Activated T-helper 1 cell treated with anti-CD3 and anti-CD28 coated beads, Interleukin-12 subunit alpha, Interleukin-12 subunit beta, Interleukin-2, Interleukin-4 antibody, amounts not matched to agents 30 ng/mL and 10 ng/mL and 1 ng/mL, durations not matched to agents 14 hours and 24 hours and 36 hours (primary cell): ENCODE measurements around the gene GTF2F2. TPM values are rescaled to one million over a fixed set of nuclear protein-coding genes. Genes with fewer than 3 reads are reported as not detected.

Experiments
- DNase-seq: peaks from one replicate; pipeline ENCODE4 v3.0.0; 2021; ENCODE audit warnings: low spot score
- H3K27ac Mint-ChIP-seq: one replicate; pipeline ENCODE4 v1.8.0; 2021; ENCODE audit warnings: mild to moderate bottlenecking, mixed read lengths
- H3K27me3 Mint-ChIP-seq: one replicate; pipeline ENCODE4 v1.8.0; 2022; ENCODE audit warnings: mild to moderate bottlenecking, moderate library complexity, mixed read lengths; ENCODE audit not compliant: insufficient read depth
- H3K36me3 Mint-ChIP-seq: one replicate; pipeline ENCODE4 v1.8.0; 2021; ENCODE audit warnings: low read depth, mixed read lengths
- H3K4me1 Mint-ChIP-seq: one replicate; pipeline ENCODE4 v1.8.0; 2021; ENCODE audit warnings: low read depth, mixed read lengths
- H3K4me3 Mint-ChIP-seq: one replicate; pipeline ENCODE4 v1.8.0; 2021; ENCODE audit warnings: mild to moderate bottlenecking, moderate library complexity, mixed read lengths
- H3K9me3 Mint-ChIP-seq: one replicate; pipeline ENCODE4 v1.8.0; 2021; ENCODE audit warnings: mixed read lengths
- intact Hi-C: fragments of 100-400 bp; cut with micrococcal nuclease; formaldehyde crosslinking; loops from one replicate; pipeline ENCODE4 v1.15.1; 2024
- total RNA-seq: library from RNA; stranded (reverse); gene quantifications from 2 replicates; pipeline ENCODE4 v1.2.3, GENCODE V29; 2022

GTF2F2 gene
- total RNA-seq, 1 donor from 2014 or later = 30.1 TPM

- no peaks in the 10 kb centered on the region for H3K9me3 Mint-ChIP-seq
- H3K4me1 Mint-ChIP-seq = no peaks in the 10 kb centered on the region
- no peak for DNase-seq
- intact Hi-C loops = no loop called here
- H3K27me3 Mint-ChIP-seq = no peaks in the 10 kb centered on the region
- no peak overlapping the region for H3K27ac Mint-ChIP-seq
- H3K4me3 Mint-ChIP-seq = no peak overlapping the region
- peaks cover 10% of the 10 kb centered on the region for H3K36me3 Mint-ChIP-seq
These were observed 148.9 kb downstream of the GTF2F2 start for GRCh38 chr13:45269204-45269603.

GRCh38 chr13:45276913-45277312 is 156.6 kb downstream of the GTF2F2 start:
- DNase-seq = no peak
- peaks cover 15% of the 10 kb centered on the region for H3K4me1 Mint-ChIP-seq

GRCh38 chr13:45278096-45278645 is 157.9 kb downstream of the GTF2F2 start:
- Mint-ChIP-seq H3K9me3 (peaks cover 11% of the 10 kb centered on the region), H3K27me3 (no peaks in the 10 kb centered on the region), H3K27ac (no peak overlapping the region), H3K4me3 (no peak overlapping the region), H3K4me1 (peaks cover 15% of the 10 kb centered on the region), H3K36me3 (peaks cover 15% of the 10 kb centered on the region)
- no peak for DNase-seq
- intact Hi-C loops = no loop called here

More at GRCh38 chr13:45276913-45277312, 156.6 kb downstream of the GTF2F2 start:
- Mint-ChIP-seq H3K27me3 (no peaks in the 10 kb centered on the region), H3K36me3 (peaks cover 15% of the 10 kb centered on the region), H3K4me3 (no peak overlapping the region), H3K27ac (no peak overlapping the region), H3K9me3 (peaks cover 11% of the 10 kb centered on the region)
- intact Hi-C loops = no loop called here

- H3K4me3 Mint-ChIP-seq = no peak overlapping the region
- DNase-seq = no peak
- H3K27ac Mint-ChIP-seq = no peak overlapping the region
- no peaks in the 10 kb centered on the region for H3K27me3 Mint-ChIP-seq
- H3K4me1 Mint-ChIP-seq = peaks cover 15% of the 10 kb centered on the region
- intact Hi-C loops = loop anchor here (2.0 kb wide), 2 partner anchors 29 to 159 kb away; partner anchors contain the start of gene GTF2F2
- peaks cover 11% of the 10 kb centered on the region for H3K9me3 Mint-ChIP-seq
- peaks cover 12% of the 10 kb centered on the region for H3K36me3 Mint-ChIP-seq
These were observed 159.7 kb downstream of the GTF2F2 start for GRCh38 chr13:45280011-45280410.

- intact Hi-C loops = loop anchor here (1.0 to 2.0 kb wide), 3 partner anchors 28 to 234 kb away; partner anchors contain the start of gene GTF2F2
- peaks cover 11% of the 10 kb centered on the region for H3K9me3 Mint-ChIP-seq
- no peaks in the 10 kb centered on the region for H3K27me3 Mint-ChIP-seq
- peaks cover 13% of the 10 kb centered on the region for H3K36me3 Mint-ChIP-seq
- no peak overlapping the region for H3K27ac Mint-ChIP-seq
- DNase-seq = peak; percentile 3
- peaks cover 15% of the 10 kb centered on the region for H3K4me1 Mint-ChIP-seq
- no peak overlapping the region for H3K4me3 Mint-ChIP-seq
These were observed 160.7 kb downstream of the GTF2F2 start for GRCh38 chr13:45280751-45281634.

- Mint-ChIP-seq H3K4me3 (no peak overlapping the region), H3K27me3 (no peaks in the 10 kb centered on the region), H3K27ac (no peak overlapping the region), H3K9me3 (no peaks in the 10 kb centered on the region), H3K36me3 (peaks cover 8% of the 10 kb centered on the region), H3K4me1 (peaks cover 8% of the 10 kb centered on the region)
- DNase-seq = no peak
- intact Hi-C loops = no loop called here
These were observed 162.7 kb downstream of the GTF2F2 start for GRCh38 chr13:45282994-45283393.

GRCh38 chr13:45289936-45290563 is 169.7 kb downstream of the GTF2F2 start:
- H3K4me1 Mint-ChIP-seq = no peaks in the 10 kb centered on the region
- no peaks in the 10 kb centered on the region for H3K27me3 Mint-ChIP-seq
- H3K9me3 Mint-ChIP-seq = no peaks in the 10 kb centered on the region
- no peak overlapping the region for H3K27ac Mint-ChIP-seq
- peaks cover 6% of the 10 kb centered on the region for H3K36me3 Mint-ChIP-seq
- no peak overlapping the region for H3K4me3 Mint-ChIP-seq
- DNase-seq = no peak
- intact Hi-C loops = no loop called here

- Mint-ChIP-seq H3K27me3 (no peaks in the 10 kb centered on the region), H3K27ac (no peak overlapping the region), H3K4me3 (no peak overlapping the region), H3K4me1 (peaks cover 16% of the 10 kb centered on the region), H3K9me3 (no peaks in the 10 kb centered on the region), H3K36me3 (peaks cover 6% of the 10 kb centered on the region)
- DNase-seq = no peak
- intact Hi-C loops = no loop called here
These were observed 171.9 kb downstream of the GTF2F2 start for GRCh38 chr13:45292176-45292575.

GRCh38 chr13:45295536-45295935 is 175.2 kb downstream of the GTF2F2 start:
- DNase-seq = no peak
- H3K4me1 Mint-ChIP-seq = peaks cover 29% of the 10 kb centered on the region
- no peaks in the 10 kb centered on the region for H3K9me3 Mint-ChIP-seq
- no peak overlapping the region for H3K4me3 Mint-ChIP-seq
- intact Hi-C loops = no loop called here
- peaks cover 9% of the 10 kb centered on the region for H3K36me3 Mint-ChIP-seq
- no peak overlapping the region for H3K27ac Mint-ChIP-seq
- H3K27me3 Mint-ChIP-seq = no peaks in the 10 kb centered on the region

GRCh38 chr13:45296259-45296658 is 175.9 kb downstream of the GTF2F2 start:
- intact Hi-C loops = no loop called here
- Mint-ChIP-seq H3K27me3 (no peaks in the 10 kb centered on the region), H3K4me1 (peaks cover 29% of the 10 kb centered on the region), H3K36me3 (peaks cover 9% of the 10 kb centered on the region), H3K27ac (peak overlapping the region; percentile 50), H3K4me3 (peak overlapping the region; percentile 54), H3K9me3 (no peaks in the 10 kb centered on the region)
- DNase-seq = no peak

GRCh38 chr13:45297456-45298205 is 177.3 kb downstream of the GTF2F2 start:
- intact Hi-C loops = no loop called here
- DNase-seq = no peak
- Mint-ChIP-seq H3K4me1 (peaks cover 29% of the 10 kb centered on the region), H3K27me3 (no peaks in the 10 kb centered on the region), H3K4me3 (no peak overlapping the region), H3K9me3 (no peaks in the 10 kb centered on the region), H3K27ac (peak overlapping the region; percentile 74), H3K36me3 (peaks cover 9% of the 10 kb centered on the region)

GRCh38 chr13:45298206-45298505 is 177.8 kb downstream of the GTF2F2 start:
- Mint-ChIP-seq H3K27me3 (no peaks in the 10 kb centered on the region), H3K4me3 (no peak overlapping the region), H3K27ac (peak overlapping the region; percentile 74), H3K36me3 (peaks cover 9% of the 10 kb centered on the region), H3K9me3 (no peaks in the 10 kb centered on the region), H3K4me1 (peaks cover 29% of the 10 kb centered on the region)
- no peak for DNase-seq
- intact Hi-C loops = no loop called here
